ENCODE data around the gene HLA-DQB2. TPM values are rescaled to one million over a fixed set of nuclear protein-coding genes. Genes with fewer than 3 reads are reported as not detected.

Gene HLA-DQB2
- total RNA-seq, 1 experiment from 2014 or later: not detected

- DNase-seq (ENCODE audit: low read depth, low spot score) (no peak), ATAC-seq (no peak)
- H3K9me3 ChIP-seq (ENCODE audit: control insufficient read depth, insufficient read depth, low read depth, low read length): no peaks in the 10 kb centered on the region
- peaks cover 23% of the 10 kb centered on the region for H3K27me3 ChIP-seq (ENCODE audit: control insufficient read depth, insufficient read depth, low read length)
- CTCF ChIA-PET: no interaction called here
- no peak overlapping the region for H3K27ac ChIP-seq (ENCODE audit: low read length)
- no peaks in the 10 kb centered on the region for H3K36me3 ChIP-seq (ENCODE audit: control insufficient read depth, insufficient read depth, low read length)
- intact Hi-C loops (cut with micrococcal nuclease; ENCODE audit: unreplicated experiment): loop anchor here (5.0 kb wide), 2 partner anchors 367 to 382 kb away; no protein-coding TSS in a partner anchor
- in situ Hi-C loops (cut with HindIII; ENCODE audit: low pct_unique_long_range_greater_than_20kb, low sequenced_read_pairs): no loop called here
- no TSS peak for BruUV-seq (replicated peaks)
- POLR2A ChIA-PET: no interaction called here
- peaks cover 3% of the 10 kb centered on the region for H3K4me1 ChIP-seq (ENCODE audit: control insufficient read depth, insufficient read depth, low read length)
- H3K4me3 ChIP-seq (ENCODE audit: low read depth in 2 of 2, low read length in 2 of 2): no peak overlapping the region
- no peak for TF ChIP-seq REST (IDR thresholded peaks at IDR 0.05; ENCODE audit: insufficient read depth in 1 of 2, low read depth in 2 of 2, low read length in 1 of 2)
- no peak for TF ChIP-seq POLR2AphosphoS5 (IDR thresholded peaks at IDR 0.05; ENCODE audit: low read depth, low read length)
- no peak for TF ChIP-seq CTCF (IDR thresholded peaks at IDR 0.05)
- no peak for TF ChIP-seq SIN3A (IDR thresholded peaks at IDR 0.05; ENCODE audit: borderline replicate concordance, insufficient read depth, low read depth, low read length)
- no peak for TF ChIP-seq TCF7L2 (IDR thresholded peaks at IDR 0.05; ENCODE audit: low read depth, low read length)
These were observed 36.4 kb upstream of the HLA-DQB2 start for GRCh38 chr6:32799740-32800139.

- ChIA-PET POLR2A (interaction anchor here (0.6 kb wide), 1 partner anchor 985 kb away, joined by 8 read pairs; no protein-coding TSS in a partner anchor), CTCF (no interaction called here)
- intact Hi-C loops (cut with micrococcal nuclease; ENCODE audit: unreplicated experiment): loop anchor here (5.0 kb wide), 2 partner anchors 367 to 382 kb away; no protein-coding TSS in a partner anchor
- in situ Hi-C loops (cut with HindIII; ENCODE audit: low pct_unique_long_range_greater_than_20kb, low sequenced_read_pairs): no loop called here
- H3K9me3 ChIP-seq (ENCODE audit: control insufficient read depth, insufficient read depth, low read depth, low read length): no peaks in the 10 kb centered on the region
- TF ChIP-seq TCF7L2 (IDR thresholded peaks at IDR 0.05; ENCODE audit: low read depth, low read length) (no peak), SIN3A (IDR thresholded peaks at IDR 0.05; ENCODE audit: borderline replicate concordance, insufficient read depth, low read depth, low read length) (no peak), POLR2AphosphoS5 (IDR thresholded peaks at IDR 0.05; ENCODE audit: low read depth, low read length) (no peak), CTCF (IDR thresholded peaks at IDR 0.05) (no peak), REST (IDR thresholded peaks at IDR 0.05; ENCODE audit: insufficient read depth in 1 of 2, low read depth in 2 of 2, low read length in 1 of 2) (no peak)
- DNase-seq (ENCODE audit: low read depth, low spot score) (no peak), ATAC-seq (no peak)
- no TSS peak for BruUV-seq (replicated peaks)
- H3K4me3 ChIP-seq (ENCODE audit: low read depth in 2 of 2, low read length in 2 of 2): no peak overlapping the region
- no peaks in the 10 kb centered on the region for H3K36me3 ChIP-seq (ENCODE audit: control insufficient read depth, insufficient read depth, low read length)
- H3K4me1 ChIP-seq (ENCODE audit: control insufficient read depth, insufficient read depth, low read length): peaks cover 3% of the 10 kb centered on the region
- peaks cover 29% of the 10 kb centered on the region for H3K27me3 ChIP-seq (ENCODE audit: control insufficient read depth, insufficient read depth, low read length)
- no peak overlapping the region for H3K27ac ChIP-seq (ENCODE audit: low read length)
These were observed 35.8 kb upstream of the HLA-DQB2 start for GRCh38 chr6:32799168-32799567.

Measured in Panc1 (cell line).